ENCODE results near the gene CRACR2A.

The CRACR2A gene

DNA sequence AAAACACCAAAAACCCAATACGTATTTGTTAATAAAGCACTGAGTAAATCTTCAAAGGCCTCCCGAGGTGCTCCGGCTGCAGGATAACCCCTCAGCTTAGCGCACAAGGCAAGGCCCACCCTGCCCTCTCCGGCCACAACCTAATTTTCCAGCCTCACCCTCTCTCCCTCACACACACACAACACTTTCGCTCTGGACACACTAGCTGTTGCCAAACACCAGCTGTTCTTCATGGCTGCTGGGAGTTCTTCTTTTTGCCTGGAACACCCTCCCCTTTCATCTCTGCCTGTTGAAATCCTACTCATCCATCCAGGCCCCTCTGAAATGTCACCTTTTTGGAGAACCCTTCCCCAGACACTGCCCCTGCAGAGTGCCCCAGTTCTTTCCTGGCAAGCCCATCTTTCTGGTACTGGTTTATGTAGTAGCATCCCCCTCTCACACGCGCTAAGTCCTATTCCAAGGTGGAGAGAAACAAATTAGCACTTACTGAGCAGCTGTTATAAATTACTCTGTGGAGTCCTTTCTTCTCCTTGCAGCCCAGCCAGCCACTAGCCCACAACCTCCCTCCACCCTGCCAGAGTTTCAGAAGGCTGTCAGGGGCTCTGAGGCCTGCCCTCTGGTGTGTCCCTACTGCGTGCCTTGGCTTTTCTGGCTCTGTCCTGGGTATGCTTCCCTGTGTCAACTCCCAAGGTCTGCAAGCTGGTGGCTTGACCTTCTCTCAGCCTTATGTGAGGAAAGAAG, 805 bp upstream of the CRACR2A start:
- DNase-seq (ENCODE audit: low read depth in 2 of 2): no peak

DNA sequence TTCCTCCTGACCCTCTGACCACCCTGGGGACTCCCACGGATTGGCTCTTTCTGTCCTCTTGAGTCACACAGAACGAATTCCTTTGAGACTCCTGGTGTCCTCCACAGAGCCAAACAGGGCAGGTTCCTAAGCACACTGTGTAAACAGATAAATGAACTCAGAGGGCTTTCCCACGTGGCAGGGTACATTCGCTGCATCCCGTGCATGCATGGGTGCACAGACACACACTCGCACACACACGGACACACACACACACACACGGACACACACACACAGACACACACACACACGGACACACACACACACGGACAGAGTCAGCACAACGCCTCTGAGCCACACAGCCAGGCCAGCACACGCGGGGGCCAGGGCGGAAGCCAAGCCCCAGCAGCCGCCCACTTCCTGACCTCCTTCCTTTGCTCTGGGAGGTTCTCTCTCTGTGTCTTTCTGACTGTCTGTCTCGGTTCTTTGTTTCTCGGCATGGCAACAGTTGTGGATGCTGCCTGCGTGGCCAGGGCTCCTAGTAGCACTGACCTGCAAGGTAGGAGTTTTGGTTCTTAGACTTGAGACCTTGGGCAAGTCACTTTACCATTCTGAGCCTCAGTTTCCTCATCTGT, 706 bp downstream of the CRACR2A start:
- no peak for DNase-seq (ENCODE audit: low read depth in 2 of 2)

DNA sequence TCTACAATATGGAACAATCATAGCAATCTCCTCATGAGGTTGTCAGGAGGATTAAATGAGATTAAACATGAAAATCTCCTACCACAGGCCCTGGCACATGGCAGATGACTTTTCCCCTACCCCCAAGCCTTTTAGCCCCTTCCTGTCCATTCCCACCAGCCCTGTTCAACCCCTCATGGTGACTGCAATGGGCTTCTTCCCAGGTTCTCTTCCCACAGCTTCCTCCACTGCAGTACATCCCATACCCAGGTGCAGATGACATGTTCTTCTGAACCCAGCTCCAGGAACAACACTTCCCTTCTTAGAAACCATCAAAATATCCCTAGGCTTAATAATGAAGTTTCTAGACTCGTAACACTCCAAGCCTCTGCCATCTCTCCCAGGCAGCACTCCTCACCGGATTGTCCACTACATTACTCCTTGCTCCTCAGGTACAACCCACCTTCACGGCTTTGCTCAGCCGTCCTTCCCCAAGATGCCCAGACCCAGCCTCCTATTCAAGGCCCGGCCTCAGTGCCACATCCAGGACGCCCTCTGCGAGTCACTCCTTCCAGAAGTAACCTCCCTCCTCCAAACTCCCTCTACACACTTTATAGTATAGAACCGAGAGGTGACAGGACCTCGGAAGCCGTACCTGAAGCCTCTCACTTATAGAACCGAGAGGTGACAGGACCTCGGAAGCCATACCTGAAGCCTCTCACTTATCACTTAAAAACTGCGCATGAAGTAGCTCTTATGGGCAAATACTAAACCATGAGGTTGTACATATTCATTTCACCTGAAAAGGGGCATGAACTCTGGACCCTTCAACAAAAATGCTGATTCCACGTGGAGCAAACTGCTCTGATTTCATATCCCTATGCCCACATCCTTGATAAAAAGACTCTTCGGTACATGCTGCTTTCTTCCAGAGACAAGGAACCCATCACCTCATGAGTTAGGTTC, 1.5 kb downstream of the CRACR2A start:
- DNase-seq (ENCODE audit: low read depth in 2 of 2): no peak

DNA sequence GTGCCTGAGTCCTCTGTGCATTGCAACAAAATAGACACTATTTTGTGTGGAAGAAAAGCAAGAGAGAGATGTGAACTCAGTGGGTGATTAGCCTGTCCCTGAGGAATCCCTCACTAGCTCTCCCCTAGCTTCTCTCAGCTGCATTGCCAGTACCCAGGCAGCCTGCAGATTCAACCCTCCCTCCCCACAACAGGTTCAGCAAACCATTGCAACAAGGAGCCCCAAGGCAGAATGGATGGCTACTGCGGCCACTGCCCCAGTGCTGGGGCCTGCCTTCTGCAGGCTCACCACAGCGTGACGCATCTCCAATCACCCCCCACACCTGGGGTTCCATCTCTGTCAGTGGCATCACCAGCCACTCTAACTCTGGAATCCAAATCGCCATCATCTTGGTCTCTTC, 2.3 kb downstream of the CRACR2A start:
- no peak for DNase-seq (ENCODE audit: low read depth in 2 of 2)

DNA sequence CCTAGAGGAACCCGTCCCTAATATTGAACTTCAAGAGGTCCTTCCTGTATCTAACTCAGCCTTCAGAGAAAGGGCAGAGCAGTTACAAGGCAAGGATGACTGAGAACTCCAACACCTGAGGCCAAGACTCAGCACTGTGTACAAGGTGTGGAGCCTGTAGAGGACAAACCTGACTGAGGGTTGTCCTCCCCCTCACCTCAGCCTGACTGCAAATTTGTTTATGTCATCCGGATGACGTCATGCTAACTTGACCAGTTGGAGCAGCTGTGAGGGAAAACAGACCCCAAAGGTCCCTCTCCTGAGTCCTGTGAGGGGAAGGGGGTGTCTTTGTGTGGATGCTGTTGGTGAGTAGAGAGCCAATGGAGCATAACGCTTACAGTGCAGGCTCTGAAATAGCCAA, 4.3 kb downstream of the CRACR2A start:
- no peak for DNase-seq (ENCODE audit: low read depth in 2 of 2)

DNA sequence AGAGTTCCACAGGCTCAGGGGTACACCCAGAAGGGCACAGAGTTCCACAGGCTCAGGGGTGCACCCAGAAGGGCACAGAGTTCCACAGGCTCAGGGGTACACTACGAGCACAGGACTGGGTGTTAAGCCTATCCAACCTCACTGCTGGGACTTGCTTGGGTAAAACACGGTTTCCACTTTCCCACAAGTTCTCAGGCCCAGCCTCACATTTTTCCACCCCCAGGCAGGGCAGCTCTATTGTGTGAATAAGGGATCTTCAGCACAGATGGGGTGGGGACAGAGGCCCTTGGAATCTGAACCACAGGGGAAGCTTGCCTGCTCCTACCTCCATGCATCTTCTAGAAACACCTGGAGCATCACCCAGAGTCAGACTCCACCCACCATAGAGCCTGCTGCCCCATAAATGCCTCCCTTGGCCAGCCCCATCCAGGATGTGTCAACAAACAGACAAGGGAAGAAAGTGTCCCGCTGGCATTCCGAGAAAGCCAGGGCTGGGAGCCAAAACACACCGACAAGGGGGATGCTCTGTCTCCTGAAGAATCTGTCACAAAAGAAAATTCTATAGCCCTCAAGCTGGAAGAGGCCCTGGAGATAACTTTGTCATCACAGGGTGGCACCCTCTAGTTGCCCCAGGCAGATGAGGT, 4.8 kb downstream of the CRACR2A start:
- no peak for DNase-seq (ENCODE audit: low read depth in 2 of 2)

DNA sequence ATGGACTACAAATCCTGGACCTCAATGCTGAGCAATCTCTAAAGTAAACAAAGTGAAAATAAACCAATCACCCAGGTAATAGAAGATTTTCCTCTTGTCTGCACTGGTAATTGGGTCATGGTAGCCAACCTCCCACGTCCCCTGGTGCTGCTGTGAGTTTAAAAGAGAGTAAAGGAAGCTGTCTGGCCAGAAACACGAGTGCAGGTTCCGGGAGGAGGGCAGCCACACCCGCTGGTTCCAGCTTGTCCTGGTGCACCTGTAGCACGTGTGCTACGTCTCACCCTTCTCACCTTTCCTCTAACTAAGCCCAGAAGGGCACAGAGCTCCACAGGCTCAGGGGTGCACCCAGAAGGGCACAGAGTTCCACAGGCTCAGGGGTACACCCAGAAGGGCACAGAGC, 5.4 kb downstream of the CRACR2A start:
- no peak for DNase-seq (ENCODE audit: low read depth in 2 of 2)

DNA sequence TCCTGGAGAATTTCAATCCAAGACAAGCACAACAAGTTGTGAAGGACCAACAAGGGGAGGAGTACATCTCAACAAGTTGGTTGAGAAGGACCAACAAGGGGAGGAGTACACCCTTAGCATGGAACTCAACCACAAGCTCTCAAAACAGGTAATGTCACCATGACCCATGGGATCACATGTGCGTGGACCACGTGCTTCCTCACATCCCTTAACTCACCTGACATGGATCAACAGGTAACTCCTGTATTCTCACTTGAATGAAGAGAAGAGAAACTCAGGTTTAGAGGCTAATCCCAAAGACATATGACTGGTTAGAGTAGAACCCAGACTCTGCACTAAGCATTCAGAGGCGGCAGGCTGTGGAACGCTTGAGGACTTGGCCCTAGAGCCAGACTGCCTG, 6.2 kb downstream of the CRACR2A start:
- no peak for DNase-seq (ENCODE audit: low read depth in 2 of 2)

DNA sequence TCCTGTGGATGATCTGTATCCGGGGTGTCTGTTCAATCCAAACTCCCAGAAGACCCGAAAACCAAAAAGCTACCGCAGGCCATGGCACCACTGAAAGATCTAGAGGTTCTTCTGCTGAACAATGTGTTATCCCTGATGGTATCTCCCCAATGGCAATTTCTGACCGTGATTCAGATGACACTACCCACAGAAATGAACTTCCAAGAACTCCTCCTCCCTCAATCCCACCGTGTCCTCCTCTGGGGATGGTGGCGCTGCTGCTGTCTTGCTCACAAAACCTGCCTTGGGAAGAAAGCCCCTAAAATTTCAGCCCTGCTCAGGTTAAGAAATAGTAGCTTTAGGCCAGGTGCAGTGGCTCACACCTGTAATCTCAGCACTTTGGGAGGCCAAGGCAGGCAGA, 7.8 kb downstream of the CRACR2A start:
- DNase-seq (ENCODE audit: low read depth in 2 of 2): no peak

DNA sequence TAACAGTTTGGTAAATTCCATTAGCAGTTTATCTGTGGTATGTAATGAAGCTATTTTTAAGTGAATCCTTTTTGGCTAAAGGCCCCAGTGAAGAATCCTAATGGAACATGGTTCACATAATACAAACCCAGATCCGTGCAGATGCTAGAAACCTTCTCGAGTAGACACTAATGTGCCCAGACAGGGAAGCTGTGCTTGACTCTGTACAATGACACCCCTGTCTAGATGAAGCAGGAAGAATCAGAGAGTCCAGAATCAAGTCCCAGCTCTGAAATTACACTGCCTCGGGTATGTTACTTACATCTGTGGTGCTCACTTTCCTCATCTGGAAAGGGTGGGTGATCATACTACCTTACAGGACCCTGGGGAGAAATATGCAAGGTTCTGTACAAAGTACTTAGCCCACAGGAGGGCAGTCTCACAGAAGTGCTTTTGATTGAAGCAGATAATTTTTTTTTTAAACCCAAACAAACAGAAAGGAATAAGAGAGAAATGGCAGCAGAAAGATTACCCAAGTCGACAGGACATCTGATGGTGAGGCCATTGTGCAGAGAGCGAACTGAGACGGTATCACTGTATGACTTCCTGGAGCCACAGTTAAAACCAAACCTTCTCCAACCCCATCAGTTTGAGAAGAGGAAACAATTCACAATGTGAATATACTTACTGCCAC, 8.5 kb downstream of the CRACR2A start:
- DNase-seq (ENCODE audit: low read depth in 2 of 2): no peak

DNA sequence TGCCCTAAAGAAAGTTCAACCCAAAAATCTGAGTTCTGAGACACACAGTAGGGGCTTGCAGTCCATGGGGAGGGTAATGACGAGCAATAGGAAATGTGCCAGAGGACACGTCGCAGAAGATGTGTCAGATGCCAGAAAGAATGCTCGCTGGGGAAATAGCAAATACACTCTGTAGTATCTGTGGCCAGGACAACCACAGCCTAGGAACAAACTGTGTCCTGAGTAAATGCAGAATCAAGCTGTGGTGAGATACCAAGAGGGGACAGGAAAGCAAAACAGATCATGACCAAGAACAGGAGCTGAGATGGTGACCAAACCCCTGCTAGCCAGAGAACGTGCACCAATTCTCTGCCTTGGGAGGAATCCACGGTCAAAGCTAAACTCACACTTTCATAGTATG, 9.1 kb downstream of the CRACR2A start:
- DNase-seq (ENCODE audit: low read depth in 2 of 2): no peak

DNA sequence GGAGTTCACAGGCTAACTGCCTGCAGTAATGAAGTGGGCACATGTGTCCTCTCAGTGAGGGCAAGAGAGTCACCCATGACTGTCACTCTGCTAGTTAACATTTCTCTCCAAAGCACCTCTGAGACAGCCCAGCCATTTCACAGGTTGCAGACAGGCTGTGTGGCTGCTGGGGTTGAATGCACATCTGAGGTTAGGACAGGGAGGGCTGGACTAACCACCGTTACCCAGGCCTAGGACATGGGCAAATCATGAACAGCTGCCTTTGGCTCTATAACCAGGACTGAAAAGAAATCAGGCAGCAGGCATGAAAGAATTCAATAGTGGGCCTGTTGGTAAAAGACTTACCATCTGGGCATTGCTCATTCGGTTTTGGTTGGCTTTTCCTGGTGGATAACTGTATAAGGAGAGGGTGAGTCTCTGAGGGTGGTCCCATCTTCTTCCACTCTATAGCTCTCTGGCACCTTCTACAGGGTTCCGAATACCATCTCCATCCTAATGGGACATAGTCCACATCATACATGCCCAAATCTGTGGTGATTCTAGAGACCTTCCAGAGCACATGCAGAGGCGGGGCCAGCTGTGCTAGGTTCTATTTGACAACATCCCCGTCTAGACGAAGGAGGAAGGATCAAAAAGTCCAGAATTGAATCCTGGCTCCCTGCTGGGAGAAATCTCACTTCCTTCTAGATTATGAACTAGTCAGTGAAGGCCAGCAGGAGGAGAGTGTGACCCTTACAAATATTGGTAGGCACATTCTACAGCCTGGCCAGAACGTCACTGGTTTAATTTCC, 10.8 kb downstream of the CRACR2A start:
- no peak for DNase-seq (ENCODE audit: low read depth in 2 of 2)

DNA sequence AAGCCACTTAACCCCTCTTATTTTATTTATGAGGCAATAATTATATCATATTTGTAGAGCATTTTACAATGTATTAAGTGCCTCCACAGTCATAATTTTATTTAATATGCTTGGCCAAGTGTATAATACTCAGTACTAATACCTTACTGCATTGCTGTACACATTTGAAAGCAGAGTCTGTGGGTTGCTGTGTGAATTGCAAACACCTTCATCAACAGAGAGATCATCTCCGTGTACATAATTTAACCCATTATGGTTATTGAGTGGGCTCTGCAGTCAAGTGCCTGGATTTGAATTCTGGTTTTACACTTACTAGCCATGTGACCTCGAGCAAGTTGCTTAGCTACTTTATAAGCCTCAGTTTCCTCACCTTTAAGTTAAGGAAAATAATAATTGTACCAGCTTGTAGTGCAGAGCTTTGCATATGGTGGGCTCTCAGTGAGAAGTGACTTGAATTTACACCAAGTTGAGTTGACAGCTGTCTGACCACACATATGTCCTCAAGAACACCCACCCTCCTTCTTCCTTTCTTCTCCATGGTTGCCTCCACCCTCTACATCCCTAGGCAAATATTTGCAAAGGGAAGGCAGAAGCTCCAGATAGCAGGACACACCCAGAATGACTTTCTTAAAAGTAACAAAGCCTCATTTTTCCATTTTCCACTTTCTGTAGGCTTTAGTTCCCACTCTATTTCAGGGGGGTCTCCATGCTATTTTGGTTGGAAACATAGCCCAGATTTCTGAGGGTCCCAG, 12.3 kb downstream of the CRACR2A start:
- no peak for DNase-seq (ENCODE audit: low read depth in 2 of 2)

DNA sequence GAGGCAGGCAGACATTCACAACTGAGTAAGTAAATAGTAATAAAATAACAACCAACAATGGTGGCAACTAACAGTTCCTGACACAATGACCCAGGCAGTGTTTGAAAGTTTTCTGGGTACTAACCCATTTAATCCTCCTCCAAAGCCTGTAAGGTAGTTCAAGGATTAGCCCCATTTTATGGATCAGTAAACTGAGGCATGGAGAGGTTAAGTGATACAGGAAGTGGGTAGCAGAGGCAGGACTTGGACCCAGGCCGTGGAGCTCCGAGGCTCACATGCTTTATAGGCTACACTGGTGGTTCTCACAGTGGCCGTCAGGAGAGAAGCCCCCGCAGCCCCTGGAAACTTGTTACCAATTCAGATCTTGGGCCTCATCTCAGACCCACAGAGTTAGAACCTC, 17.5 kb downstream of the CRACR2A start:
- no peak for DNase-seq (ENCODE audit: low read depth in 2 of 2)

DNA sequence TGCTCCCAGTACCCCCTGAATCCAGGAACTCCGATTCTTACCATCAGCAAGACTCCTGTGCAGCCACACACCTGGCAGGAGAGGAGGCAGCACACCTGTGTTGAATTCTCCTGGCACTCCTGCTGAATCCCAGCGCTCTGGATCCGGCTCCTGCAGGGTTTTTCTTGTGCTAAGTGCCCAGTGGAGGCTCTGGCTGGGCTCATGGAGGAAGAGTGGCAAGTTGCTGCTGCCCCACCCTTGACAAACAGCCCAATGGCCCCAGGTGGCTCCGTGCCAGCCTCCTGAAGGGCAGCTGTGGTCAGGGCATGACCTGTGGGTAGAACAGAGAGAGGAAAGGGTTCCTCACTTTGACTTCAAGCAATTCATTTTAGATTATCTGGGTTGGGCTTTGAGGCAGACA, 20.0 kb downstream of the CRACR2A start:
- no peak for DNase-seq (ENCODE audit: low read depth in 2 of 2)

DNA sequence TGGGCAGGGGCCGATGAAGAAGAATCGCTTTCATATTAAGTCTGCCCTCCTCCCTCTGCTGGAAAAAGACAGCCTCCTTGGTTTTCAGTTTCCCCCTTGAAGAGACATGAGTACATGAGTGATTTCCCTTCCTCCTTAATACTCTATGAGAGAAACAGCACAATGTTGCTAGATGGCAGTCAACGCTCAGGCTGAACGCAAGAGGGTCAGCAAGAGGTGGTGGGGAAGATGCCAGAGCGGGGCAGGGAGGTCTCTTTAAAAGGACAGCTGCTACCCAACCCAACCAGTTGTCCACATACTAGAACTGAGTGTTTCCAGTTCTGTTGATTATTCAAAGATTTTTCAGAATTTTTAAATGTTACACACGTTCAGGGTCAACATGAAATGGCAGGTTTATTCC, 22.8 kb downstream of the CRACR2A start:
- no peak for DNase-seq (ENCODE audit: low read depth in 2 of 2)

DNA sequence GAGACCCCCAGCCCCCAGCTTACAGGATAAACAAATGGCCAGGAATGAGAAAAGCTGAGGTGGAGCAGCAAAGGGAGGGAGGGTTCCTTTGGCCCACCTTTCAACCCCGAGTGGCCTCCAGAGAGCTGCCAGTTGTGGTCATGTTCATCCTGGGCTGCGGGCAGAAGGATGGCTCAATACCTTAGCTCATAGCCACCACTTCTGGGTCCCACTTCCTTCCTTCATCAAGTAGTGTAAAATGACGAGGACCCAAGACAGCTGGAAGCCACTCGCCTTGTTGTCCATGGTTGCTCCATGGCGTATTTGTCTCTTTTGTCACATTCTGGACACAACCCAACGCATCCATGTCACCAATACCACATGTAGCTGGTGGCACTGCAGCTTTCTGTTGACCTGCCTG, 24.2 kb downstream of the CRACR2A start:
- DNase-seq (ENCODE audit: low read depth in 2 of 2): no peak

DNA sequence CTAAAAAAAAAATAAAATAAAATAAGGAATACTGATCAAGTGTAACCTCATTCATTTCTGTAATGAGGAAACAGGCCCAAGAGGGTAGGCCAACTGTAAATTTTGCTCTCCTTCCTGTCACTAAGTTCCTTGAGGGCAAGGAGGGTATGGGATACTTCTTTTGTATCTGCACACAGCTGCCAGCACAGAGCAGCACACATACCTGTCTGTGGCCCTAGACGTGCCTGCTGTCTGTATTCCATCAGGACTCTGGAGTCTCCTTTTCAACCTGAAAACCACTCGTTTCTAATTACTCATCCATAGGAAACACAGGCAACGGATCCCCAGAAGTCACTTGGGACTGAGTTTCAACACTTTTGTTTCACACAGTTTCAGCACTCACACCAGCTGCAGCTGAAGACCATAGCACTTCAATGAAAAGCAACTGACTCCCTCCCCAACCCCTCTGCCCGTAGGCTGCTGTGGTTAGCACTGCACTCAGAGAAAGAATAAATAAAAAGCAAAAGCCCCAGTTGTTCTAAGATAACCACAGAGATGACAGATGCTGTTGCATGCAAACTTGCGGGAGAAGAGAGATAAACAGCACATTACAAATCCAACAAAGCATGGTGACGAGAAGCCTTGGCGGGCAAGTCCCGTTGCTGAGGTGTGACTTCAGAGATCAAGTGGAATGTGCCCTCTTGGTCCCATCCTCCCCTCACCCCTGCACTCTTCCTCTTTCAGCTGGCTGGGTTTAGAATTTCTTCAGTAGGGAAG, 24.9 kb downstream of the CRACR2A start:
- peak; percentile 69 to 70 for DNase-seq (ENCODE audit: low read depth in 2 of 2)

DNA sequence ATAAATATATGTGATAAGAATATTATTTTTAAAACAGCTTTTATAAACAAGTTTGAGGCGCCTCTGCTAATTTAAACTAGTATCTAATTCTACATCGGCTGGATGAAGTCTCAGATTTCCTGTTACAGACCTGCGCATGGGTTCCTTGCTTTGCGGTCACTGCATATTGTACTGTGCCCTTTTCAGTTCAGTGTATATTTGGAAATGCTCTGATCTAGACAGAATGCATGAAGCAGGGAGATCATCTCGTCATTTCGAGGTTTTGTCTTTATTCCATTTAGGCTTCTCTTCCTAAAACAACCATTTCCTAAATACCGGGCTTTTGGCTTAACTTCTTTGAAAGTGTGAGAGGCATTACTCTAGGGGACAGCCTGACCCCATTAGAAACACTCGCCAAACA, 25.6 kb downstream of the CRACR2A start:
- no peak for DNase-seq (ENCODE audit: low read depth in 2 of 2)

Measured in fibroblast of skin of left quadriceps (primary cell).